H1 (cell line): ENCODE data around the gene PHAX. TPM values are rescaled to one million over a fixed set of nuclear protein-coding genes. Genes with fewer than 3 reads are reported as not detected.

Source experiments
- BCL11A ChIP-seq, 2 experiments: IDR thresholded peaks; one replicate each; pipeline ENCODE4 v1.6.1; 2011; ENCODE audit warnings: low read depth in 2 of 2, low read length in 2 of 2, mild to moderate bottlenecking in 2 of 2
- CTBP2 ChIP-seq: IDR thresholded peaks from 2 replicates; pipeline ENCODE4 v1.7.0; 2011; ENCODE audit warnings: borderline replicate concordance, mild to moderate bottlenecking, moderate library complexity, mixed read lengths, low read length; ENCODE audit not compliant: insufficient read depth, insufficient read length
- MAX ChIP-seq: IDR thresholded peaks from 2 replicates; pipeline ENCODE4 v1.6.1; 2012; ENCODE audit warnings: inconsistent platforms
- RXRA ChIP-seq: IDR thresholded peaks from 2 replicates; pipeline ENCODE4 v1.6.1; 2011; ENCODE audit warnings: low read depth, mild to moderate bottlenecking, low read length, moderate library complexity; ENCODE audit not compliant: insufficient read depth
- SP2 ChIP-seq: IDR thresholded peaks from 2 replicates; pipeline ENCODE4 v1.6.1; 2012; ENCODE audit warnings: mild to moderate bottlenecking, low read length, inconsistent platforms
- TEAD4 ChIP-seq: IDR thresholded peaks from 2 replicates; pipeline ENCODE4 v1.6.1; 2012; ENCODE audit warnings: low read depth, low read length, inconsistent platforms, mixed read lengths
- polyA plus RNA-seq, 7 experiments: library from polyadenylated mRNA; depleted of rRNA in 3 of 7; stranded (reverse) in 5 of 7; unstranded in 2 of 7; fragments of >200 nt in 5 of 7; fragments of 200-250 nt in 2 of 7; gene quantifications; 1 replicate in 5 of 7; 2 replicates in 1 of 7; 4 replicates in 1 of 7; pipeline versions ENCODE4 v1.2.1 to v1.2.3, GENCODE V29; 2011 to 2013; ENCODE audit warnings: missing spikeins in 2 of 7, mixed read lengths in 2 of 7
- total RNA-seq: library from RNA; stranded (reverse); fragmentation: NEBNext Ultra II Directional; extraction: Animal tissue kit (Norgen Biotek cat#: 25700); gene quantifications from 2 replicates; pipeline ENCODE4 v1.2.1, GENCODE V29; 2021

The PHAX gene
- total and polyA plus RNA-seq, 2 of the 8 experiments (the other 6 are each of a cell fraction or from before 2014, with no cell fraction given), result 32.1 to 59.5 TPM

- TF ChIP-seq CTBP2 (no peak), RXRA (no peak), BCL11A (IDR thresholded peaks at IDR 0.05; ENCODE audit: low read depth in 2 of 2, low read length in 2 of 2) (no peak), TEAD4 (no peak), MAX (no peak), SP2 (no peak)
Measured at GRCh38 chr5:126641387-126641786, 40.6 kb downstream of the PHAX start (continued).
